ENCODE data around the gene GDF10. TPM values are rescaled to one million over a fixed set of nuclear protein-coding genes. Genes with fewer than 3 reads are reported as not detected.

The GDF10 gene
- polyA plus RNA-seq, 1 donor (not counting 4 experiments of a cell fraction or from before 2014, with no cell fraction given), result not detected

GRCh38 chr10:47291682-47292081 lies 8.3 kb upstream of the GDF10 start:
- Histone ChIP-seq H4K20me1 (ENCODE audit: control insufficient read depth, extremely low read depth, insufficient read depth, low read length) (no peaks in the 10 kb centered on the region), H2AFZ (ENCODE audit: control insufficient read depth, low read length) (no peak overlapping the region), H3K36me3 (ENCODE audit: control insufficient read depth in 2 of 2, extremely low read depth in 1 of 2, insufficient read depth in 2 of 2, low read length in 2 of 2) (no peaks in the 10 kb centered on the region), H3K9me3 (ENCODE audit: control insufficient read depth, low read depth, low read length) (no peaks in the 10 kb centered on the region), H3K9me1 (ENCODE audit: control insufficient read depth, extremely low read depth, insufficient read depth, low read length) (no peaks in the 10 kb centered on the region), H3K27me3 (ENCODE audit: control insufficient read depth, extremely low read depth, insufficient read depth, low read length) (peaks cover 35% of the 10 kb centered on the region), H3K4me2 (ENCODE audit: control insufficient read depth, extremely low read depth, insufficient read depth, low read depth, low read length) (no peak overlapping the region), H3K4me3 (ENCODE audit: control insufficient read depth in 2 of 3, extremely low read depth in 1 of 3, insufficient read depth in 2 of 3, low read depth in 1 of 3, low read length in 3 of 3) (no peak overlapping the region), H3K79me2 (ENCODE audit: control insufficient read depth, insufficient read depth, low read length) (no peaks in the 10 kb centered on the region), H3K9ac (ENCODE audit: control insufficient read depth, extremely low read depth, insufficient read depth, low read length) (no peak overlapping the region), H3K4me1 (ENCODE audit: control insufficient read depth, extremely low read depth, insufficient read depth, low read length) (no peaks in the 10 kb centered on the region), H3K27ac (ENCODE audit: control insufficient read depth, insufficient read depth, low read length) (no peak overlapping the region)
- no peak for FAIRE-seq
- DNase-seq (ENCODE audit: low read depth, low spot score), result no peak
- dilution Hi-C loops (cut with MboI; ENCODE audit: extremely low pct_ligation_motif_present, low sequenced_read_pairs), result no loop called here
- TF ChIP-seq CTCF (optimal IDR thresholded peaks at IDR 0.05 in 1 of 3, IDR thresholded peaks at IDR 0.05 in 1 of 3, conservative IDR thresholded peaks at IDR 0.05 in 1 of 3; ENCODE audit: extremely low read depth in 1 of 3, insufficient read depth in 2 of 3, low read length in 3 of 3) (no peak), EZH2 (IDR thresholded peaks at IDR 0.05; ENCODE audit: low read length) (no peak)

- no peaks in the 10 kb centered on the region for H3K9me1 ChIP-seq (ENCODE audit: control insufficient read depth, extremely low read depth, insufficient read depth, low read length)
These were observed 5.9 kb upstream of the GDF10 start for GRCh38 chr10:47294057-47294456.

More at GRCh38 chr10:47294057-47294456, 5.9 kb upstream of the GDF10 start:
- Histone ChIP-seq H3K27me3 (ENCODE audit: control insufficient read depth, extremely low read depth, insufficient read depth, low read length) (peaks cover 33% of the 10 kb centered on the region), H4K20me1 (ENCODE audit: control insufficient read depth, extremely low read depth, insufficient read depth, low read length) (no peaks in the 10 kb centered on the region), H3K9me3 (ENCODE audit: control insufficient read depth, low read depth, low read length) (no peaks in the 10 kb centered on the region), H3K27ac (ENCODE audit: control insufficient read depth, insufficient read depth, low read length) (no peak overlapping the region), H2AFZ (ENCODE audit: control insufficient read depth, low read length) (no peak overlapping the region), H3K4me2 (ENCODE audit: control insufficient read depth, extremely low read depth, insufficient read depth, low read depth, low read length) (no peak overlapping the region), H3K4me1 (ENCODE audit: control insufficient read depth, extremely low read depth, insufficient read depth, low read length) (no peaks in the 10 kb centered on the region), H3K79me2 (ENCODE audit: control insufficient read depth, insufficient read depth, low read length) (no peaks in the 10 kb centered on the region), H3K9ac (ENCODE audit: control insufficient read depth, extremely low read depth, insufficient read depth, low read length) (no peak overlapping the region), H3K36me3 (ENCODE audit: control insufficient read depth in 2 of 2, extremely low read depth in 1 of 2, insufficient read depth in 2 of 2, low read length in 2 of 2) (no peaks in the 10 kb centered on the region), H3K4me3 (ENCODE audit: control insufficient read depth in 2 of 3, extremely low read depth in 1 of 3, insufficient read depth in 2 of 3, low read depth in 1 of 3, low read length in 3 of 3) (no peak overlapping the region)
- no peak for TF ChIP-seq CTCF (optimal IDR thresholded peaks at IDR 0.05 in 1 of 3, IDR thresholded peaks at IDR 0.05 in 1 of 3, conservative IDR thresholded peaks at IDR 0.05 in 1 of 3; ENCODE audit: extremely low read depth in 1 of 3, insufficient read depth in 2 of 3, low read length in 3 of 3)
- no peak for TF ChIP-seq EZH2 (IDR thresholded peaks at IDR 0.05; ENCODE audit: low read length)
- dilution Hi-C loops (cut with MboI; ENCODE audit: extremely low pct_ligation_motif_present, low sequenced_read_pairs), result no loop called here
- DNase-seq (ENCODE audit: low read depth, low spot score) (no peak), FAIRE-seq (no peak)

All from keratinocyte (primary cell).